GM18870 (cell line): Measurements from ENCODE around the gene MAVS.
A peak's percentile ranks its signal among the peaks of the same experiment; 100 is the strongest.
"Not testable (repeated sequence)": the region's sequence is repeated elsewhere in the genome, so short reads cannot be mapped to it uniquely, and the experiment has no call there.

Experiments used
- ATAC-seq: cut with Tn5 transposase; IDR thresholded peaks from one replicate; pipeline ENCODE4 v1.9.1; 2021; ENCODE audit warnings: moderate library complexity; ENCODE audit not compliant: unreplicated experiment

The MAVS gene

DNA sequence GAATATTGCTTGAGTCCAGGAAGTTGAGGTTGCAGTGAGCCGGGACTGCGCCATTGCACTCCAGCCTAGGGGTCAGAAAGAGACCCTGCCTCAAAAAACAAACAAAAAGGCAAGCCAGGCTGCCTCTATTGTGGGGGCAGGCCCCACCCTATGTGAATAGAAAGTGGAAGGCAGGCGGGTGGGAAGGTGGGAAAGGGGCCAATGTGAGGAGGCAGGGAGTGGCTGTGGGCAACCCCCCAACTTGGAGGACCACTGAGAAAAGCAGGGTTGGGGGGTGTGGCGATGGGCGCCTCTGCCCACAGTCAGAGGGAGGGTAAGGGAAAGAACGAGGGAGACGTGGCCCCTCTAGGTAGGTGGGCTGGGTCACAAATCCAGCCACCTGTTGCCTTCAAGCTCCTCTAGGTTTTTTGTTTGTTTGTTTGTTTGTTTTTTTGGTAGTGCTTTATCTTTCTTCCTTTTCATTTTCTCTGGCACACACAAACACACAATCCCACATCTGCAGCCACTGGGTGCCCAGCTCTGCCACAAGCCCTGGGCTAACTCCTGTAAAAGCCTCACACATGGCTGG lies 31.6 kb upstream of the MAVS start:
- ATAC-seq, result no peak

DNA sequence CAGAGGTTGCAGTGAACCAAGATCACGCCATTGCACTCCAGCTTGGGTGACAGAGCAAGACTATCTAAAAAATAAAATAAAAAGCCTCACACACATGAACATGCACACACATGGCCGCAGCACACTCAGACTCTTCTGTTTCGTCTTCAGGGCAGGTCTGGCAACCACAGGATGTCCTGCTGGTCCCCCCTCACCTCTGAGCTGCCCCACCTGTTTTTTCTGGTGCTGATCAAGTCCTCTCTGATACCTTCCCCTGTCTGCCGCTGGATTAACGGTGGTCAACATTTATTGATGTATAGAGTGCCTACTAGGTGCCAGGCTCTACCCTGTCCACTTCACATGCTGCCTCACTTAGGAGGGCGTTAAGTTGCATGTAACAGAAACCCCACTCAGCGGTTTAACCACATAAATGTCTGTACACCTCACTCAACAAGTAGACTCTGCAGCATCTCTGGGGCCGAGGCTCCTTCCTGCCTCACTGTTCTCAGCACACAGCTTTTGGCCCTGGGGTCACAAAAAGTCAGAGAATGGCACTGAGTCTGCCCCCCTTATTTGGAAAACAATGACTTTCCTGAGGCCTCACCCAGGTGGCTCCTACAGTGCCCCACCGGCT lies 30.8 kb upstream of the MAVS start:
- ATAC-seq, result no peak

DNA sequence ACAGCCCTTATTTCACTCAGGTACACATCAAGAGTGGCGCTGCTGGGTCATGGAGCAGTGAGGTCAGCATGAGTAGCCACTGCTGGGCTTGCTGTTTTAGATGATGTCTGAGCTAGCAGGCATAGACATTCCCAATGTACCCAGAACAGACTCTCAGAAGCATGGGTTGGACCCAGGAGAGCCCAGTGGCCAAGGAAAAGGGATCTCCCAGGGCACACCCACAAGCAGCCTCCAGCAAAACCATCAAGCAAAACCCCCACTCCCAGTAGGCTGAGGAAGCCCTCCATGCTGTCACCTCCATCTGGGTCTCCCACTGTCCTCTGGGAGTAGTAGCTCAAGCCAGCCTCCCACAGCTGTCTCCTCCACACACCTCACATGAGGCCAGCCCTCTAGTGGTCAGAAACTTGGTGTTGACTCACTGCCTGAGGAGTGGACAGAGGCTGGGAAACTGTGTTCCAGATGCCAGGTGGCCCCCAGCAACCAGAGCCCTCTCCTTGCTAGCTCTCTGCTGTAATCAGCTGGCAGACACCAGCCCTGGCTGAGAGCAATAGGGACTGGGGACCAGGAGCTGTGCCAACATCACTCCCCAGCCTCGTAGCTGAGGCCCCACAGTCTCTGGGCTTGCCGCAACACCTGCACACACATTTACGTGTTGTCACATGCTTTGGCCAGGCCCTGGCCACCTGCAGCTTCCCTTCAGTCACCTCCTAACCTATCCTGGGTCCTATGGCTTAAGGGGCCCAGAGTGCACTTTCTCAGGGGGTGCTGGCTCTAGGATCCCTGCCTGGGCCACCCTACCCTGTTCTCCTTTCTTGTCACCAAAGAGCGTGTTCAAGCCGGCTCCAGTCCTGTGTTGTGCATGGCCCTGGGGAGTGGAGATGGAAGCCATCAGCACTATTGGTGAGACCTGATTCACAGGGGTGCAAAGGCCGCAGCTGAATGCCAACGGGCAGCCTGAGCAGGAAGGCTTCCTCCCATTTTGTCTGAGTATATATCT lies 28.2 kb upstream of the MAVS start:
- no peak for ATAC-seq

DNA sequence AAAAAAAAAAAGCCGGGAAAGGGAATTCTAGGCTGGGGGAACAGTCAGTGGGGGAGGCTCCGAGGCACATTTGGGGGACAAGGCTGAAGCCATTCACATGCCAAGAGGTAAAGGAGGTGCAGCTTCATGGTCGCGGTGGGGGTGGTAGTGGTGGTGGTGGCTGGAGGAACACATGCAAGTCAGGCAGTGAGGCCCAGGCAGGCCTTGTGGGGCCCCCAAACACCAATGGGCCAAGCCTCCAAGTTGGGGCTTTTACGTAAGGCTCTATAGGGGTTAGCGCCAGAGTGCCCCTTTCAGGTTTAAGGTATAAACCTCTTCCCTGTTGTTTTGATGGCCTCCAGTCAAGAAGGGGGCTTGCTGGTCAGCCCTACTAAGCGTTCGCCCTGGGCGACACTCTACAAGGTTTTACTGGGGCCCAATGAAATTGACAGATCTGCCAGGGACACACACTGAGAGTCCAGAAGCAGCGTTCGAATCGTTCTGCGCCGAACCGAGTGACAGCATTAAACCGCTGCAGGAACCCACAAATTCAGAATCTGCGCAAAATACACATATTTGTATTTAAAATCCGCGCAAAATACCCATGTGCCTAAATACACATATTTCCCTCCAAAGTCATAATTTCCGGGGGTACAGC lies 27.1 kb upstream of the MAVS start:
- ATAC-seq, result no peak

DNA sequence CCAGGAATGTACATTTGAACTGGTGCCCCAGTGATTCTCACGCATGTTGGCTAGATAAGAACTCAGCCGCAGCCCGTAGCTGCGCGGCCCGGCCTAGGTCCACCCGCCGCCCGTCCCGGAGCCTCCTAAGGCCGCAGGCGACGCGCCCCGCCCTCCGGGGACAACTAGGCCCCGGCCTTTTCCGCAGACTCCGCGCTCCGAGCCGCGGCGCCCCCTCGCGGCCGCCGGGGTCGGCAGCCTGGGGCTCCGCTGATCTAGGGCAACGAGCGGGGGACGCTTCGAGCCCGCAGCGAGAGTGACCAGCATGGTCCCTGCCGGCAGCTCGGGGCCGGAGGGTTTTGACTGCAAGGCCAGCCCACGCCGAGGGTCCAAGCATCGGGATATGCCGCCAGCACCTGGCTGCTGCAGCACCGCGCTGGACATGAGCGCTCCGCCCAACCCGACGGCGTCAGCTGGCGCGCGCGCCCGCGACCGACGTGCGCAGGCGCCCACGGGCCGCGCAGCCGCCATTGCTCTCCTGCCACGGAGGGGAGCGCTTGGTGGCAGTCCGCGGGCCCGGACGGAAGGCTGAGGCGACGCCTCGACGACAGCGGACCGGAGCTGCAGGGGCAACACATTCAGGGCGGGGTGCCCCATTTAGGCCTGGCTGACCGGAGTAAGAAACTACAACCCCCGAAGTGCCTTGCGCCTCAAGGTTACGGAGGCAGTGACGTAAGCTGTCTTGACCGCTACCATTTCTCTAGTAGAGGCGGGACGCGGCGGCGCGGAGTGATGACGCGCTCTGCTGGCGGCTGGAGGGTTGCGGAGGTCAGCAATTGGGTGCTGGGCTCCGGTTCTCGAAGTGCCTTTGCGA lies 26.4 kb upstream of the MAVS start, which contains the start of gene AP5S1:
Gene AP5S1, plus strand, starts transcription at position 500 of the 853 bp plus-strand sequence. CDS start 1,571 bp downstream, outside the sequence.
- peak; percentile 74 for ATAC-seq

DNA sequence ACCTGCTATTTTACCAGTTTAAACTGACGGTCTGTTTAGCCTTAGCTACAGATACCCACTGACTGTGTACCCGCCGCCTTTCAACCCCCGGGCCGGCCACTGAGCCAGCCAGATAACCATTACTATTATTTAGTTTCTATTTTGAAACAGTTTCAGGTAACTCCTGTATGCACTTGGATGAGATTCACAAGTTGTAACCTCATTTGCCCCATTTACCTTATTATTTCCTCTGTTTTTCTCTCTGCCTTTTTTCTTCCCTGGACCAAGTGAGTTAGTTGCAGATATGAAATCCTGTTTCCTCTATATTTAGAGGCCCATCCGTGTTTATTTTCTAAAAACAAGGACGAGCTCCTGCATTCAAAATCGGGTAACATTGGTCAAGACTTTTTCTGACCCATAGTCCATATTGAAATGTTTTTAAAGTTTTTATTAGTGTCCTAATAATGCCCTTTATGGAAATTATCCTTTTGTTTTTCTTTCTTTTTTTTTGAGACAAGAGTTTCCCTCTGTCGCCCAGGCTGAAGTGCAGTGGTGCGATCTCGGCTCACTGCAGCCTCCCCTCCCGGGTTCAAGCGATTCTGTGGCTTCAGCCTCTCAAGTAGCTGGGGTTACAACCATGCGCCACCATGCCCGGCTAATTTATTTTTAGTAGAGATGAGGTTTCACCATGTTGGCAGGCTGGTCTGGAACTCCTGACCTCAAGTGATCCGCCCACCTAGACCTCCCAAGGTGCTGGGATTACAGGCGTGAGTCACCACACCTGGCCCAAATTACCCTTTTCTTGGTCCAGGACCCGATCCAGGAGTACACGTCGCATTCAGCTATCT lies 25.5 kb upstream of the MAVS start:
- ATAC-seq, result no peak

DNA sequence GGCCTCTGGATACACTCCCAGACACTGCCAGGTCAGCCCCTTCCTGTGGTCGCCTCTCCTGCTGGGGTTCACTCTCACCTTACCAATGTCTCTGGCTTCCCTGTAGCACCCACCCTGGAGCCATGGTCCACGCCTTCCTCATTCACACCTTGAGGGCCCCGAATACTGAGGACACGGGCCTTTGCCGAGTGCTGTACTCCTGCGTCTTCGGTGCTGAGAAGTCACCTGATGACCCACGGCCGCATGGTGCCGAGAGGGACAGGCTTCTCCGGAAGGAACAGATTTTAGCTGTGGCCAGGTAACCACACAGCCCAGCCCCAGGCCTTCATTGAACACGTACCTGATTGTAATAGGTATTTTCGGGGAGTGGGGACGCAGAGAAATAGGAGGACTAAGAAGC lies 24.6 kb upstream of the MAVS start:
- no peak for ATAC-seq

DNA sequence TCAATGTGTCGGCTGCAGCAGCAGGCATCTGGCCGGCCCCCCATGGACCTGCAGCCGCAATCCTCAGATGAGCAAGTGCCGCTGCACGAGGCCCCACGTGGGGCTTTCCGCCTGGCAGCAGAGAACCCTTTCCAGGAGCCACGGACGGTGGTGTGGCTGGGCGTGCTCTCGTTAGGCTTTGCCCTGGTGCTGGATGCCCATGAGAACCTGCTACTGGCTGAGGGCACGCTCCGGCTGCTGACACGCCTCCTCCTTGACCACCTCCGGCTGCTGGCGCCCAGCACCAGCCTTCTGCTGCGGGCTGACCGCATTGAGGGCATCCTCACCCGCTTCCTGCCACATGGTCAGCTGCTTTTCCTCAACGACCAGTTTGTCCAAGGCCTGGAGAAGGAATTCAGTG lies 22.8 kb upstream of the MAVS start:
- ATAC-seq, result no peak

DNA sequence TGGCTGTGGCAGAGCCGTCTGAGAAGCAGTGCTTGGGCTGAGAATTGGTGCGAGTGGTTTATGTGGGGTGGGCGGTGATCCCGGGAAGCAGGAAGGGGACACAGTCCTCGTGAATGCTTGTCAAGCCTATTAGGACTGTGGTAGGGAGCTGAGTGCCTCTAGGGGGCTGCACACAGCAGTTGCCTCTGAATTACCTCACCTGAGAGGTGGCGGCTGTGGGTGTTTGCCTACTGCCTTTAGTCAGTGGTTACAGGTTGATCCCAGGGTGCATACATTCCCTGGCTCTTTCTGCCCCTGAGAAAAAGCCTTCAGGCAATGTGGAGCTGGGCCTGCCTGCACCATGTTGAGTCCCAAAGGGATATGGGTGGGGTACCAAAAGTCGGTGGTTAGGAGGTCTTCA lies 21.1 kb upstream of the MAVS start:
- no peak for ATAC-seq

DNA sequence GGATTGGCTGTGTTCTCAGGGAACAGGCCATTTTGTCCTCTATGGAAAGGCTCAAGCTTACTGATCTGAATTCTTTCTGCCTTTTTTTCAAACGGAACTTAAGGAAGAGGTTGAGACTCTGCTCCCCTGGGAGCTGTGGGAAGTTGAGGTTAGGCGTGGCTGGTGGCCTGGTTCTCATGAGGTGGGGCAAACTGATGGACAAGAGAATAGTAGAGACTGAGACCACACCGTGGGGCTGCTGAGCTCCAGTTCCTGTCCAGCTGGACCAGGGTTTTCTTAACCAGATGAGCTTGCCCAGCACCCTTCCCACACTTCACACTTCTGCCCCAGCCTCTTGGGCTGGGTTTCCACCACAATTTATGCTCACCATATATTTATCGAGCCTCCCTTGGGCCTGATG lies 20.2 kb upstream of the MAVS start:
- no peak for ATAC-seq

DNA sequence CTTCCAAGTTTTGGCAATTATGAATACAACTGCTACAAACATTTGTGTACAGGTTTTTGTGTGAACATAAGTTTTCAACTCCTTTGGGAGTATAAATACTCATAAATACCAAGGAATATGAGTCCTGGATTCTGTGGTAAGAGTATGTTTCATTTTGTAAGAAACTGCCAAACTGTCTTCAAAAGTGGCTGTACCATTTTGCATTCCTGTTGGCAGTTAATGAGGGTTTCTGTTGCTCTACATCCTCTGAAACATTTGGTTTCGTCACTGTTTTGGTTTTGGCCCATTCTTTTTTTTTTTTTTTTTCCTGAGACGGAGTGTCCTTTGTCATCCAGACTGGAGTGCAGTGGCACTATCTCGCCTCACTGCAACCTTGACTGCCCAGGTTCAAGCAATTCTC lies 17.8 kb upstream of the MAVS start:
- no peak for ATAC-seq

DNA sequence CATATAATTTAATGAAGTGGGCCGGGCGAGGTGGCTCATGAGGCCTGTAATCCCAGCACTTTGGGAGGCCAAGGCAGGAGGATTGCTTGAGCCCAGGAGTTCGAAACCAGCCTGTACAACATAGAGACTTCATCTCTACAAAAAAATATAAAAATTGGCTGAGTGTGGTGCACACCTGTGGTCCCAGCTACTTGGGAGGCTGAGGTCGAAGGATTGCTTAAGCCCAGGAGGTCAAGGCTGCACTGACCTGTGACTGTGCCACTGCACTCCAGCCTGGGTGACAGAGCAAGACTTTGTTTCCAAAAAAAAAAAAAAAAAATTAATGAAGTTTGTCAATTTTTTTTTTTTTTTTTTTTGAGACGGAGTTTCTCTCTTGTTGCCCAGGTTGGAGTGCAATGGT lies 16.7 kb upstream of the MAVS start:
- ATAC-seq, result not testable (repeated sequence)

DNA sequence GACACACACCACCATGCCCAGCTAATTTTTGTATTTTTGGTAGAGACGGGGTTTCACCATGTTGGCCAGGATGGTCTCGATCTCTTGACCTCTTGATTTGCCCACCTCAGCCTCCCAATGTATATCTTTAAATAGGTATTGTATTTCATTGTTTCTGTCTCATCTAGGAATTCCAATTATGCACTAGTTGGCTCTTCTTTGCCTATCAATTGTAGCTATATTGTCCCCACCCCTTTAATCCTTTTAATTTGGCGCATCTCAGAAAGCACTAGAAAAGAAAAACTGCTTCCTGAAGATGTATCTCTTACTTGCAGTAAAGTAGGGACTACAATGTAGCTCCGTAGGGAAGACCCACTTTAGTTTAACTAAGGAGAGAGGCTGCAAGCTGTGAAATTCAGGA lies 10.5 kb upstream of the MAVS start:
- no peak for ATAC-seq

DNA sequence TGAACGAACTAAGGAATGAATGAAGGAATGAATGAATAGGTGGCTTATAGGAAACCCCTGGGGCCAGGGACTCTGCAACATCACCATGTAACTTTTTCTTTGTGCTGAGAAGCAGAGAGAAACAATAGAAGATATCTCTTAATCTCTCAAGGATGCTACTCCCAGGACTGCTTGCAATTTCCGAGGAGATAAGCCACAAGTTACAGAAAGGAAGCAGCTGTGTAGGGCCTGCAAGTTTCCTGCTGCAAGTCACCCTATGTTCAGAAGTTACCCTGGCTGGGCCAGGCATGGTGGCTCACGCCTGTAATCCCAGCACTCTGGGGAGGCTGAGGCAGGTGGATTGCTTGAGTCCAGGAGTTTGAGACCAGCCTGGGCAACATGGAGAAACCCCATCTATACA lies 7.3 kb upstream of the MAVS start:
- no peak for ATAC-seq

DNA sequence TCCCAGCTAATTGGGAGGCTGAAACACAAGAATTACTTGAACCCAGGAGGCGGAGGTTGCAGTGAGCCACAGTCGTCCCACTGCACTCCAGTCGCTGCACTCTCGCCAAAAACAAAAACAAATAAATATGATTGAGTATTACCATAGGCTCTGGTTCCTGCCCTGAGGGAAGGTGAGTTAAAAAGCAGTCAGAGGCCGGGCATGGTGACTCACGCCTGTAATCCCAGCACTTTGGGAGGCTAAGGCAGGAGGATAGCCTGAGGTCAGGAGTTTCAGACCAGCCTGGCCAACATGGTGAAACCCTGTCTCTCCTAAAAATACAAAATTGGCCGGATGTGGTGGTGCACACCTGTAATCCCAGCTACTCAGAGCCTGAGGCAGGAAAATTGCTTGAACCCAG lies 6.4 kb upstream of the MAVS start:
- not testable (repeated sequence) for ATAC-seq

DNA sequence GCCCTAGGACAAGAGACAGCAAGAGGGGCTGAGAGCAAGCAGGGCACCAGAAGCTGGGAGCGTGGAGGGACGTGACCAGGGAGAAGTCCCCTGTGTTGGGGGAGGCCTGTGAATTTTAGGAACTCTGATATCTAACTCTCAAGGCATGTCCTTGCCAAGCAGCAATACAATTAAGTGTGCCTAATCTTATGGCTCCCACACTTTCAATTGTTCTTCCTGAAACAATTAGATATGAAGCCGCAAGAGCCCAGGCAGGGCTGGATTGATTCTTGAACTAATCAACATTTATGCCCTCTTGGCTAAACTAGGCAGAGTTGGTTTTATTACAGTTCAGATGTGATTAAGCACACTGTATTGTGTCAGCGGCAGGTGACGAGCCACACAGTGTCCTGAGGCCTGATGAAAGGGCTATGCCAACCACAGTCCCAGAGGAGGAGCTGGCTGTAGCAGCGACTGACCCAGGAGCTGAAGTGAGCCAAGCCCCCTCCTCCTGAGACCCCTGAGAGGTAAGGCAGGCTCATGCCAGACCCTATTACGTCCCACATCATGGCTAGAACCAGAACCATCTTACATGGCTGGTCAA lies 4.2 kb upstream of the MAVS start:
- ATAC-seq, result no peak

DNA sequence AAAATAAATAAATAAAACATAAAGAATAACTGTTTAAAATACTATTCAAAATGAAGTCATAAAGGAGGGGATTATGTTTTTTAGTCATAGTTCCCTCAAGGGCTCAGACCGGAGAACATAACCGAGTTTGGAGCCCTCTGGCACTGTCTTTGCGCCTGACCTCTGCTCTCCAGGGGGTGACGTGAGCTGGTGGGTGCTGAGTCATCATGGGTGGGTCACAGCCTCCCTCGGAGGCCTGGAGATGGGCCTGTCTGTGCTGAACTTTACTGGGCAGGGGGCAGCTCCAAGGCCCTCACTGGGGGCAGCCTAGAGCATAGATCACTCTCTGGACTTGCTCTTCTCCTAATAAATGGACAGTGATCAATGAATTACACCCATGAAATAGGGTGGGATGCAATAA lies 3.1 kb upstream of the MAVS start:
- no peak for ATAC-seq

DNA sequence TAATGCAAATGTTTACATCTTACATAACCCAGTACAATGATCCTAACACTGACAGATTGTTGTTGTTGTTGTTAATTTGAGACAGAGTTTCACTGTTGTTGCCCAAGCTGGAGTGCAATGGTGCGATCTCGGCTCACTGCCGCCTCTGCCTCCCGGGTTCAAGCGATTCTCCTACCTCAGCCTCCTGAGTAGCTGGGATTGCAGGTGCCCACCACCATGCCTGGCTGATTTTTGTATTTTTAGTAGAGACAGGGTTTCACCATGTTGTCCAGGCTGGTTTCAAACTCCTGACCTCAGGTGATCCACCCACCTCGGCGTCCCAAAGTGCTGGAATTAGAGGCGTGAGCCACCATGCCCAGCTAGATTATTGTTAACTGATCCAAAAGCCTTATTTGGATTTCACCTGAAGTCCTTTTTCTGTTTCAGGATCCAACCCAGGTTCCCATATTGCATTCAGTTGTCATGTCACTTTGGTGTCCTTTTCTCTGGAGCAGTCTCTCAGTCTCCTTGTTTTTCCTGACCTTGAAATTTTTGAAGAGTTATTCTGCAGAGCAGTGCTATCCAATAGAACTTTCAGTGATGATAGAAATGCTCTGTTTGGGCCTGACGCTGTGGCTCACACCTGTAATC lies 2.5 kb upstream of the MAVS start:
- not testable (repeated sequence) for ATAC-seq

DNA sequence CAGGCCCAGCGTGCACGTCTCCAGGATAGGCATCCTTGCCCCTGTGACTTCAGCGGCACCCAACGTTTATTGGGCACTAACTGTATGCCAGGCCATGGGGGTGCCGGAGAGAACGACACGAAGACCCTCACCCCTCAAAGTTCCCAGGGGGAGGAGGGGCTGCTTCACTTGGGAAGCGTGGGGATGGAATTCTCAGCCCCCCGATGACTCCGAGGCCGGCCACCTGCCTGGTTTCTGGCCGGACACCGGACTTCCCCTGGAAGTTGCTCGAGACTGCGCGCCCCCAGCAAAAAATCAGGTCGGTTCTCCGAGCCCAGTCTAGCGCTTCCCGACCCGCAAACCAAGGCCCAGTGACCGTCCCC lies 275 bp upstream of the MAVS start:
- ATAC-seq, result no peak
